Right hindlimb (tissue), 1 donor: ENCODE results near the gene TECPR2.
"Not testable (repeated sequence)": the region's sequence is repeated elsewhere in the genome, so short reads cannot be mapped to it uniquely, and the experiment has no call there.

Source experiments
- DNase-seq: peaks from one replicate; pipeline ENCODE4 v3.0.0-alpha.2; 2018

Gene TECPR2

DNA sequence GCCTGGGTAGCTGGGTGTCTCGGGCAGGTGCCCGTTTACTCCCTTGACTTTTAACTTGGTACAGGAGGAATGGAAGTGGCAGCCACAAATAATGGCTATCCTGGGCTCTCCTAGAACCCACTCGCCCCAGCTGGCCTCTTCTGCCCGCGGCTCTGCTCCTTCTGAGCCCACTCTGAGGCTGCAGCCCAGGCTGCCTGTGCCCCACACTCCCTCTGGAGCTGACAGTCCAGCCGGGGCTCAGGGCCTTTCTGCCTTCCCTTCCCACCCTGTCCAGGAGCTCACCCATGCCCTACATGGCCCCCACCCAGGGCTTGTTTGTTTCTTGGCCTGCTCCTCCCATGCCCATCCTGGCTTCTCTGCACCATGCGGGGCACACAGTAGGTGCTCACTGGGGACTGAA is 27.6 kb upstream of the TECPR2 start:
- no peak for DNase-seq

DNA sequence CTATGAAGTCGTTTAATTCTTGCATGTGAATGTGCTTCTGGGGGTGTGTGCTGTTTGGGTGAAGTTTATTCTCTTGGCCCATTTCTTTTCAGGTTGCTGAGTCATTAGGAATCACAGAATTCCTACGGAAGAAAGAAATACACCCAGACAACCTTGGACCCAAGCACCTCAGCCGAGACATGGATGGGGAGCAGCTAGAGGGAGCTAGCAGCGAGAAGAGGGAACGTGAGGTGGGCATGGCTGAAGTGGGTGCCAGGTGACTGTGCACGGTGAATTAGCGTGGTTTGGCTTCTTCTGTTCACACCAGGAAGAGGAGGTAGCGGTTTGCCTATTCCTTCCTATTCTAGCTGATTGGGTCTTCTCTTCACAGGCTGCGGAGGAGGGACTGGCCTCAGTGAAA is 24.0 kb upstream of the TECPR2 start:
- DNase-seq, result no peak

- no peak for DNase-seq
Observed at GRCh38 chr14:102341566-102341965, 21.2 kb upstream of the TECPR2 start.

GRCh38 chr14:102342238-102342637 is 20.5 kb upstream of the TECPR2 start:
- no peak for DNase-seq

GRCh38 chr14:102344084-102344483 is 18.7 kb upstream of the TECPR2 start:
- no peak for DNase-seq

- DNase-seq, result no peak
Observed at GRCh38 chr14:102344485-102344884, 18.3 kb upstream of the TECPR2 start.

- DNase-seq, result no peak
Observed at GRCh38 chr14:102345232-102345631, 17.5 kb upstream of the TECPR2 start.

DNA sequence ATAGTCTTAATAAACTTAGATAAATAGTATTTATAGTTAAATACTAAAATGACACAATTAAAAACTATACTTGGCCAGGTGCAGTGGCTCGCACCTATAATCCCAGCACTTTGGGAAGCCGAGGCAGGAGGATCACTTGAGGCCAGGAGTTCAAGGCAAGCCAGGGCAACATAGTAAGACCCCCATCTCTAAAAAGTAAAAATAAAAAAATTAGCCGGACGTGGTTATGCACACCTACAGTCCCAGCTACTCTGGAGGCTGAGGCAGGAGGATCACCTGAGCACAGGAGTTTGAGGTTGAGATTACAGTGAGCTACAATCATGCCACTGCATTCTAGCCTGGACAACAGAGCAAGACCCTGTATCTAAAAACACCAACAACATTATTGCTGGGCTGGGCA is 16.1 kb upstream of the TECPR2 start:
- no peak for DNase-seq

DNA sequence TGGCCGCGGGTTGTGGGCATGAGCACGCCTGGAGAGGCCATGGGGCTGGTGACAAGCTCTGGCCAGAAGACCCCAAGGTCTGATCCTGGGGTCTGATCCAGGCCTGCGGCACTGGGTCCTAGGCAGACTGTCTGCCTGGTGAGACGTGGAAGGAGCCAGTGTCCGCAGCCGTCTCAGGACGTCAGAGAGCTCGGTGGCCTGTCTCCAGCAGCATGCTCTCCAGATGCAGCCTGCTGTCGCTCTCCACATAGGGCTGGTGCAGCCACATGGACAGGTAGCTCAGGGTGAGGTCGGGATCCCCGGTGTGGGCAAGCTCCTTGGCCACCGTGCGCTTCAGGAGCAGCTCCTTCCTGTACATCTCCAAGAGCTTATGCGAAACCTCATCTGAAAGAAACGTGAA is 14.4 kb upstream of the TECPR2 start:
- no peak for DNase-seq

DNA sequence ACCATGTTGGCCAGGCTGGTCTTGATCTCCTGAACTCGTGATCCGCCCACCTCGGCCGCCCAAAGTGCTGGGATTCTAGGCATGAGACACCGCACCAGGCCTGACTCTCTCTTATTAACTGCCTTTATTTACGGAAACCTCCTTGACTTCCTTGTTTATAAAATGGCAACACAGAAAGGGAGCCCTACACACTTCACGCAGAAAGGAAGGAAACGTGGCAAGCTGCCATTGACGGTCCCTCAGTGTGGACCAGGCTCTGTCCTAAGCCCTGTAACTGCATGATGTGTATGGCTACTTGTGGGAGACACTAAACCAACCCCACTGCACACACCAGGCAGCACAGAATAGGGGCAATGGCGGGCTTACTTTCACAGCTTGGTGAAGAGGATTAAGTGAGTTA is 11.7 kb upstream of the TECPR2 start:
- no peak for DNase-seq

- DNase-seq, result not testable (repeated sequence)
Observed at GRCh38 chr14:102351593-102351992, 11.1 kb upstream of the TECPR2 start.

DNA sequence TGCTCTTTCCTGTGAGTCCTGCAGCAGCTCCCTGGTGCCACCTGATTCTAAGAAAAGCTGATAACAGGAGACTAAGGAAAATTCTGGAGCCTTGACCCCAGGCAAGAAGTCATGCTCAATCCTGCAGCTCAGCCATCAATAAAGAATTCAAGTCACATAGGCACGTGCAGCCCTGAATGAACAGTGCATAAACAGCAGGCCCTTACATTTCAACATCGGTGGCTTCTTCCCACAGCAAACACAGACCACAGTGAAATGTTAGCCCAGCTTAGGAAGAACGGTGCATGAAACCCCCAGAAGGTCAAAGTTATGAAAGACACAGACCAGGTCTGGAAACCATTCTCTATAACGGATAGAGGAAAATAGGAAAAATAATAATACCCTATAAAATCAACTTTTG is 10.5 kb upstream of the TECPR2 start:
- DNase-seq, result no peak

DNA sequence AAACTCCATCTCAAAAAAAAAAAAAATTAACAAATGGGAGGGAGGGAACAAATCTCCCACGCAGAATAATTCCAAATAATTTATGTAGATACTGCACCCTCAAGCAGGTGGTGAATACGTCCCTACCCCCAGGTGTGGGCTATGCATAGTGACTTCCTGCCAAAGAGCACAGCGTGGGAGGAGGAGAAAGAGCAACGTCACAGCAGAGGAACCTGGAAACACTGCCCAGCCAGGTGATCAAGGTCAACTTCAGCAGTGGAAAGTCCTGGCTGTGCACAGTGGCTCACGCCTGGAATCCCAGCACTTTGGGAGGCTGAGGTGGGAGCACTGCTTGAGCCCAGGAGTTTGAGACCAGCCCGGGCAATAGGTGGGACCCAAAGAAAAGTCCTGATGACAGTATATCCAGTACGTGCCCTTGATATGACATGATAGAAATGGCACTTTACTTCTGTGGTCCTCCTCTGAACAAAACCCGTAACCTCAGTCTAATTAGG is 9.6 kb upstream of the TECPR2 start:
- no peak for DNase-seq

- DNase-seq, result no peak
Observed at GRCh38 chr14:102356280-102356679, 6.5 kb upstream of the TECPR2 start.

GRCh38 chr14:102359341-102359740 is 3.4 kb upstream of the TECPR2 start:
- no peak for DNase-seq

GRCh38 chr14:102360388-102360787 is 2.4 kb upstream of the TECPR2 start:
- DNase-seq, result no peak

GRCh38 chr14:102362084-102362483 is 657 bp upstream of the TECPR2 start:
- DNase-seq, result no peak

GRCh38 chr14:102363182-102363943 is 622 bp downstream of the TECPR2 start:
- DNase-seq, result no peak

DNA sequence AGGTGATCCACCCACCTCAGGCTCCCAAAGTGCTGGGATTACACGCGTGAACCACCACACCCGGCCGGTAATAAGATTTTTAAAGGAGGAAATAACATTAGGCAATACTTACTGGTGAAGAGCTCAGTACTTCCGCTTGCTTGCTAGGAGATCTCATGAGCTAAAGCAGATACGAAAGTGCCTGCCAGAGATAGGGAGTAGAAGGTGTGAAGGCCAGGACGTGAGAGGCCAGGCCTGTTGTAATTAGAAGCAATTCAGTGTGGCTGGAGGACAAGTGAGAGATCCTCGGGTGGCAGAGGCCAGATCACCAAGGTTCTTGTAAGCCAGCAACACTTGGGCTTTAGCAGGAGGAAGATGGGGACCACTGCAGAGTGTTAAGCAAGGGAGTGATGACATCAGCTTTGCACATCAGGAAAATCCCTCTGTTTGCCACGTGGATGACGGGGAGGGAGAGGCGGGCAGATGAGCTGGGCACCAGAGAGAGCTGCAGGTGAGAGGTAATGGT is 7.6 kb downstream of the TECPR2 start:
- DNase-seq, result no peak

DNA sequence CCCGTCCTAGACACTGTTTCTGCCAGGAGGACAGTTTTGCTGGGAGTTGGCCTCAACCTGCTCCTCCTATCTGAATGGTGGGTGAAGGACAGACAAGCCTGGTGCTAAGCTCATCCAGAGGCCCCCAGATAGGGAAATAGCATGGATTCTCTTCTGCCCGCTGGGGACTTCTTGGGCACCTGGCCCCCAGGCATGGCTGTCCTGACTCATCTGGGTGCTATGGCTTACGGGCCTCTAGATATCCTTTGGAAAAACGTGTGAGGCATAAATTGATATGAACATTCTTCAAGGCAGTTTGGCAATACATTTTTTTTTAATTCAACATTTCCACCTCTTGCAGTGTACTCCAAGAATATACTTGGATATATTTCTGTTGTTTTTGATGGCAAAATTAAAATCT is 8.6 kb downstream of the TECPR2 start:
- no peak for DNase-seq

- DNase-seq, result no peak
Observed at GRCh38 chr14:102373110-102373509, 10.4 kb downstream of the TECPR2 start.

DNA sequence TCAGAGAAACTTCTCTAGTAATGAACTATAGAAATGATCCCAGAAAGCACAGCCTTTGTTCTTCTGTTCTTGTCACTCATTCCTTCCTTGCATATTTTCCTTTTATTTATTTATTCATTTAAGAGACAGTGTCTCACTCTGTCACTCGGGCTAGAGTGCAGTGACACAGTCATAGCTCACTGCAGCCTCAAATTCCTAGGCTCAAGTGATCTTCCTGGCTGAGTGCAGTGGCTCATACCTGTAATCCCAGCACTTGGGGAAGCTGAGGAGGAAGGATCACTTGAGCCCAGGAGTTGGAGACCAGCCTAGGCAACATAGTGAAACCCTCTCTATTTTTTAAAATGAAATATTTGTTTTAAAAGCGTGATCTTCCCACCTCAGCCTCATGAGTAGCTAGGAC is 11.5 kb downstream of the TECPR2 start:
- DNase-seq, result no peak

- DNase-seq, result no peak
Observed at GRCh38 chr14:102375119-102375518, 12.4 kb downstream of the TECPR2 start.

GRCh38 chr14:102377696-102378095 is 15.0 kb downstream of the TECPR2 start:
- DNase-seq, result no peak

GRCh38 chr14:102378830-102379229 is 16.1 kb downstream of the TECPR2 start:
- DNase-seq, result no peak
